ENCODE measurements around the gene PDCD1.

DNA sequence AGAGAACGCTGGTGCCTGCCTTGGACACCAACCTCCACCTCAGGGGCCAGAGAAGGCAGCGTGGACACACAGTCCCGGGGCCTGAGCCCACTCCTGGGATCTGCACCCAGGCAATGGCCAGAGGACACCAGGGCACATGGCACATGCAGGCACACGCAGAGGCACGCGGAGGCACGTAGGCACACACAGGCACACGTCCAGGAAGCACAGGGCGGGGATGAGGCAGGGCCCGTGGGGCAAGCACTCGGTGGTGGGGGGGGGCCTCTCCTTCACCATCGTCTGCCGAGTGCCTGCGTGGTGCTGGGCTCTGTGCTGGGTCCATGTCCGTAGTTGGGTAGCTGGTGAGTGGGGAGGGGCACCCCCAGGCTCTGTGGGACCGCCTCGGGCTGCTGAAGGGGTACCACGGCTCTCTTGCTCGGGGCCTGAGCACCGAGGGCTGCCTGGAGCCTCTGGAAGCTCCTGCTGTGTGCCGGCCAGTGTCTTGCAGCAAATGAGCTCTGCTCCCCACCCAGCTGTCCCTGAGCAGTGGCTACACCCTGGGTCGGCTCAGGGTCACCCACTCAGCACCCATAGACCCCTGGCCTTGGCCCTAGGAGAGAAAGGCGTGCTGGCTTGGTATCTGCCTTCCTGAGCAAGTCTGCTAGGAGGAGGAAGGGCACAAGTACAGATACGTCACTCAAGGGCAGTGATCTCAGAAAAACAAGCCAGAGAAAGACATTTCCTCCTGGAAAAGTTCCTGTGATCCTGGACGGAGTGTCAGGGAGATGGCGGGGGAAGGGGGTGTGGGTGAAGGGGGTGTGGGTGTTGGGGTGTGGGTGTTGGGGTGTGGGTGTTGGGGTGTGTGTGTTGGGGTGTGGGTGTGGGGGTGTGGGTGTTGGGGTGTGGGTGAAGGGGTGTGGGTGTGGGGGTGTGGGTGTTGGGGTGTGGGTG, 37.3 kb upstream of the PDCD1 start:
- no peak for TF ChIP-seq EZH2 (IDR thresholded peaks at IDR 0.05; ENCODE audit: low read depth)
- TF ChIP-seq, protein P1, sequence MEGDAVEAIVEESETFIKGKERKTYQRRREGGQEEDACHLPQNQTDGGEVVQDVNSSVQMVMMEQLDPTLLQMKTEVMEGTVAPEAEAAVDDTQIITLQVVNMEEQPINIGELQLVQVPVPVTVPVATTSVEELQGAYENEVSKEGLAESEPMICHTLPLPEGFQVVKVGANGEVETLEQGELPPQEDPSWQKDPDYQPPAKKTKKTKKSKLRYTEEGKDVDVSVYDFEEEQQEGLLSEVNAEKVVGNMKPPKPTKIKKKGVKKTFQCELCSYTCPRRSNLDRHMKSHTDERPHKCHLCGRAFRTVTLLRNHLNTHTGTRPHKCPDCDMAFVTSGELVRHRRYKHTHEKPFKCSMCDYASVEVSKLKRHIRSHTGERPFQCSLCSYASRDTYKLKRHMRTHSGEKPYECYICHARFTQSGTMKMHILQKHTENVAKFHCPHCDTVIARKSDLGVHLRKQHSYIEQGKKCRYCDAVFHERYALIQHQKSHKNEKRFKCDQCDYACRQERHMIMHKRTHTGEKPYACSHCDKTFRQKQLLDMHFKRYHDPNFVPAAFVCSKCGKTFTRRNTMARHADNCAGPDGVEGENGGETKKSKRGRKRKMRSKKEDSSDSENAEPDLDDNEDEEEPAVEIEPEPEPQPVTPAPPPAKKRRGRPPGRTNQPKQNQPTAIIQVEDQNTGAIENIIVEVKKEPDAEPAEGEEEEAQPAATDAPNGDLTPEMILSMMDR (conservative IDR thresholded peaks at IDR 0.05): no peak
